H1 (cell line): ENCODE results near the gene LMAN2. TPM values are rescaled to one million over a fixed set of nuclear protein-coding genes. Genes with fewer than 3 reads are reported as not detected.

Experiments used
- CTCF ChIA-PET: fragments of 300-600 bp; sonication (Branson Sonifier 250); formaldehyde crosslinking; loops from one replicate; lab custom pipeline; 2021; ENCODE audit not compliant: partially characterized antibody; lab: Charles Lee
- POLR2A ChIA-PET: fragments of 300-600 bp; sonication (Branson Sonifier 250); formaldehyde crosslinking; loops from one replicate; lab custom pipeline; 2021; ENCODE audit warnings: inconsistent platforms; ENCODE audit not compliant: partially characterized antibody; lab: Charles Lee
- DNase-seq, 2 experiments: peaks; one replicate each; pipeline versions ENCODE4 v3.0.0 to v3.0.0-alpha.2; 2010 to 2022; ENCODE audit warnings: low spot score in 2 of 2, low read depth in 1 of 2, mixed read lengths in 1 of 2
- FAIRE-seq: peaks from 2 replicates; lab custom pipeline; 2011; peaks lifted over from hg19 to GRCh38; lab: Jason Lieb, UNC
- H2AFZ ChIP-seq: 2 replicates; pipeline ENCODE4 v1.8.1; 2012; ENCODE audit warnings: low read length, inconsistent platforms
- H2AK5ac ChIP-seq: 2 replicates; pipeline ENCODE4 v1.6.1; 2013; ENCODE audit warnings: low read depth, low read length
- H2BK120ac ChIP-seq: replicated peaks from 2 replicates; pipeline ENCODE3; 2013; ENCODE audit warnings: low read depth, low read length, inconsistent platforms
- H2BK12ac ChIP-seq: 2 replicates; pipeline ENCODE4 v1.6.1; 2013; ENCODE audit warnings: low read depth, low read length
- H2BK15ac ChIP-seq: 2 replicates; pipeline ENCODE4 v1.6.1; 2013; ENCODE audit warnings: low read length
- H2BK20ac ChIP-seq: 2 replicates; pipeline ENCODE4 v1.6.1; 2013; ENCODE audit warnings: low read length
- H2BK5ac ChIP-seq: 2 replicates; pipeline ENCODE4 v1.6.1; 2013; ENCODE audit warnings: low read depth, low read length
- H3K14ac ChIP-seq: 2 replicates; pipeline ENCODE4 v1.6.1; 2013; ENCODE audit warnings: inconsistent platforms; ENCODE audit not compliant: insufficient read length
- H3K18ac ChIP-seq: 2 replicates; pipeline ENCODE4 v1.6.1; 2013; ENCODE audit warnings: low read length; ENCODE audit errors: extremely low read depth
- H3K23ac ChIP-seq: 2 replicates; pipeline ENCODE4 v1.6.1; 2013; ENCODE audit warnings: inconsistent platforms; ENCODE audit not compliant: insufficient read length
- H3K23me2 ChIP-seq: 2 replicates; pipeline ENCODE4 v1.6.1; 2013; ENCODE audit warnings: low read depth, low read length
- H3K27ac ChIP-seq: 2 replicates; pipeline ENCODE4 v1.6.1; 2011; ENCODE audit warnings: low read depth, low read length, inconsistent platforms
- H3K27me3 ChIP-seq, 4 experiments: replicated peaks in 1 of 4; 1 replicate in 1 of 4; 2 replicates in 3 of 4; pipeline versions ENCODE4 v1.6.1 to v1.8.1; 2011 to 2013; ENCODE audit warnings: low read length in 3 of 4, mild to moderate bottlenecking in 3 of 4, inconsistent platforms in 2 of 4, mixed read lengths in 2 of 4, moderate library complexity in 1 of 4; ENCODE audit not compliant: control insufficient read depth in 3 of 4, insufficient read depth in 3 of 4; ENCODE audit errors: extremely low read depth in 1 of 4
- H3K36me3 ChIP-seq, 4 experiments: 2 replicates each; pipeline versions ENCODE4 v1.6.1 to v1.8.1; 2011 to 2013; ENCODE audit warnings: mild to moderate bottlenecking in 4 of 4, low read length in 3 of 4, moderate library complexity in 2 of 4, control low read depth in 1 of 4, inconsistent platforms in 1 of 4; ENCODE audit not compliant: insufficient read depth in 4 of 4, control insufficient read depth in 2 of 4
- H3K4ac ChIP-seq: replicated peaks from 2 replicates; pipeline ENCODE3; 2013; ENCODE audit warnings: low read length, low read depth, mixed read lengths, inconsistent platforms; ENCODE audit not compliant: insufficient read length
- H3K4me1 ChIP-seq, 4 experiments: replicated peaks in 1 of 4; 1 replicate in 1 of 4; 2 replicates in 3 of 4; pipeline versions ENCODE4 v1.6.1 to v1.8.1; 2011 to 2013; ENCODE audit warnings: low read length in 3 of 4, inconsistent platforms in 2 of 4, mixed read lengths in 1 of 4; ENCODE audit not compliant: insufficient read depth in 4 of 4, control insufficient read depth in 3 of 4
- H3K4me2 ChIP-seq, 2 experiments: 2 replicates each; pipeline versions ENCODE4 v1.6.1 to v1.8.1; 2011 to 2013; ENCODE audit warnings: low read depth in 2 of 2, low read length in 2 of 2, control low read depth in 1 of 2, inconsistent platforms in 1 of 2, mild to moderate bottlenecking in 1 of 2; ENCODE audit not compliant: insufficient read depth in 1 of 2
- H3K4me3 ChIP-seq, 4 experiments: fragments of 200-600, 300-600 bp in 1 of 4; sonication (generic), shearing (Covaris generic), sonication (Bioruptor Twin) in 1 of 4; 2 replicates each; pipeline versions ENCODE4 v1.5.1 to v1.8.1; 2011 to 2016; ENCODE audit warnings: low read length in 4 of 4, low read depth in 3 of 4, control low read depth in 2 of 4, inconsistent platforms in 2 of 4, mild to moderate bottlenecking in 2 of 4, mixed read lengths in 1 of 4, moderate library complexity in 1 of 4; ENCODE audit not compliant: insufficient read depth in 2 of 4; ENCODE audit errors: extremely low read depth in 1 of 4
- H3K56ac ChIP-seq: replicated peaks from 2 replicates; pipeline ENCODE3; 2013; ENCODE audit warnings: low read depth, mild to moderate bottlenecking, mixed read lengths, low read length, inconsistent platforms; ENCODE audit not compliant: insufficient read length
- H3K79me1 ChIP-seq: 2 replicates; pipeline ENCODE4 v1.6.1; 2013; ENCODE audit warnings: low read depth, low read length, control low read depth
- H3K79me2 ChIP-seq, 2 experiments: 2 replicates each; pipeline versions ENCODE4 v1.6.1 to v1.8.1; 2012 to 2013; ENCODE audit warnings: low read length in 2 of 2, mild to moderate bottlenecking in 2 of 2, inconsistent platforms in 1 of 2; ENCODE audit not compliant: insufficient read depth in 2 of 2, control insufficient read depth in 1 of 2
- H3K9ac ChIP-seq, 4 experiments: replicated peaks in 1 of 4; 1 replicate in 1 of 4; 2 replicates in 3 of 4; pipeline versions ENCODE4 v1.6.1 to v1.8.1; 2011 to 2013; ENCODE audit warnings: low read depth in 3 of 4, low read length in 3 of 4, control low read depth in 2 of 4, mild to moderate bottlenecking in 2 of 4, moderate library complexity in 2 of 4, inconsistent platforms in 1 of 4; ENCODE audit errors: extremely low read depth in 1 of 4
- H3K9me3 ChIP-seq, 2 experiments: 2 replicates each; pipeline versions ENCODE4 v1.6.1 to v1.8.1; 2012 to 2013; ENCODE audit warnings: mild to moderate bottlenecking in 2 of 2, moderate library complexity in 2 of 2, control low read depth in 1 of 2, inconsistent platforms in 1 of 2, low read depth in 1 of 2, low read length in 1 of 2, mixed read lengths in 1 of 2; ENCODE audit not compliant: insufficient read depth in 2 of 2
- H4K20me1 ChIP-seq, 2 experiments: replicated peaks in 1 of 2; 2 replicates each; pipeline versions ENCODE3 to v1.8.1; 2011 to 2013; ENCODE audit warnings: inconsistent platforms in 2 of 2, low read length in 2 of 2, mild to moderate bottlenecking in 1 of 2; ENCODE audit not compliant: insufficient read depth in 2 of 2, control insufficient read depth in 1 of 2
- H4K5ac ChIP-seq: 2 replicates; pipeline ENCODE4 v1.6.1; 2013; ENCODE audit warnings: low read length, low read depth, mixed read lengths, inconsistent platforms; ENCODE audit not compliant: insufficient read length
- H4K8ac ChIP-seq: 2 replicates; pipeline ENCODE4 v1.8.0; 2013; ENCODE audit warnings: mild to moderate bottlenecking, moderate library complexity, low read length, inconsistent platforms; ENCODE audit not compliant: insufficient read depth; ENCODE audit errors: extremely low read depth
- H4K91ac ChIP-seq: replicated peaks from 2 replicates; pipeline ENCODE3; 2013; ENCODE audit warnings: low read length, mixed read lengths, inconsistent platforms; ENCODE audit not compliant: insufficient read length
- GABPA ChIP-seq: IDR thresholded peaks from 2 replicates; pipeline ENCODE4 v1.6.1; 2011; ENCODE audit warnings: mild to moderate bottlenecking, low read length, moderate library complexity, borderline replicate concordance; ENCODE audit not compliant: insufficient read depth
- KDM4A ChIP-seq: IDR thresholded peaks from one replicate; pipeline ENCODE4 v1.7.1; 2012; ENCODE audit warnings: low read depth, mild to moderate bottlenecking, moderate library complexity, low read length, inconsistent platforms; ENCODE audit not compliant: severe bottlenecking
- TEAD4 ChIP-seq: IDR thresholded peaks from 2 replicates; pipeline ENCODE4 v1.6.1; 2012; ENCODE audit warnings: low read depth, low read length, inconsistent platforms, mixed read lengths
- WGBS, 2 experiments: shearing (Covaris generic) in 1 of 2; methylation state at CpG; one replicate each; pipeline versions ENCODE4 v1.1.6 to v1.1.7; 2013 to 2015; ENCODE audit warnings: low lambda C conversion rate in 2 of 2, mixed read lengths in 2 of 2, inconsistent platforms in 1 of 2, low coverage in 1 of 2, missing lambda C conversion rate in 1 of 2; ENCODE audit not compliant: insufficient replicate concordance in 2 of 2, insufficient coverage in 1 of 2, insufficient read length in 1 of 2; ENCODE audit errors: extremely low coverage in 1 of 2, missing lambda C conversion rate in 1 of 2; 5-methylcytosine and 5-hydroxymethylcytosine counted together
- polyA plus RNA-seq, 7 experiments: library from polyadenylated mRNA; depleted of rRNA in 3 of 7; stranded (reverse) in 5 of 7; unstranded in 2 of 7; fragments of >200 nt in 5 of 7; fragments of 200-250 nt in 2 of 7; gene quantifications; 1 replicate in 5 of 7; 2 replicates in 1 of 7; 4 replicates in 1 of 7; pipeline versions ENCODE4 v1.2.1 to v1.2.3, GENCODE V29; 2011 to 2013; ENCODE audit warnings: missing spikeins in 2 of 7, mixed read lengths in 2 of 7
- total RNA-seq: library from RNA; stranded (reverse); fragmentation: NEBNext Ultra II Directional; extraction: Animal tissue kit (Norgen Biotek cat#: 25700); gene quantifications from 2 replicates; pipeline ENCODE4 v1.2.1, GENCODE V29; 2021

Gene LMAN2
- total and polyA plus RNA-seq, 2 of the 8 experiments (the other 6 are each of a cell fraction or from before 2014, with no cell fraction given), result 116 to 225 TPM

DNA sequence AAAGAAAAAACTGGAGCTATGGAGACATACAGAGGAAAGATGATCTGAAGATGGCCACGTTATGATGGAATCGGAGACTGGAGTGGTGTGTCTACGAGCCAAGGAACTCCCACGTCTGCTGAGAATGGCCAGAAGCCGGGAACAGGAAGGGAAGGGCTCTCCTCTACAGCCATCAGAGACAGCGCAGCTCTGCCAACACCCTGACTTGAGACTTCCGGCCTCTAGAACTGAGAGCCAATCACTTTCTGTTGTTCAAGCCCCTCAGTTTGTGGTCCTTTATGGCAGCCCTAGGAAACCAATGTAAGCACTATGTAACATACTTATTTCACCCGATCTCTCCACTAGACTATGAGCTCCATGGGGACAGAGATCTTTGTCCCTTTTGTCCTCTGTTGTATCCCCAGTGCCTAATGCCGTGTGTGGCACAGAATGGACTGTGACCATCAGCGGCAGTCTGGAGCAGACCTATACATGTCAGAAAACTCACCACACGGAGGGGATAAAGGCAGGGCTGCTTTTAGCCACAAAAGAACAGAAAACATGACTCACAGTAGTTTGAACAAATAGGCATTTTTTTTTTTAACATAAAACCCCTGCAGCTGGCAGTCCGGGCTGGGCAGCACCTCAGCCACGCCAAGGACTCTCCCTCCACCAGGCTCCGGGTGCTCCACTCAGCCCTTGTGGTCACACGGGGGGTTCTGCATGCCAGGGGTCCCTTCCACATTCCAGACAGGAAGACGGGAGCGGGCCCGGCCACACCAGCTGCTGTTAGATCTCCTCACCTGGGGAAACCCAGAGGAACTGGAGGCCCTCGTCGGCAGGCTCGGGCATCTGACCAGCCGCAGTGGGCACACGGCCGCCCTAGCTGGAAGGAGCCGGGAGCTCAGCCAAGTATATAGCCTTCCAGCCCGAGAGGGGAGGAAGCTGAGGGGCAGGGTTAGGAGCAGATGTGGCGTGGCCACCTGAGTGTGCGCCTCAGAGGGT is 23.6 kb downstream of the LMAN2 start:
- DNase-seq, result no peak
- peak overlapping the region; percentile 29; the same call in 1 of the 2 replicates for H2BK15ac ChIP-seq
- no peaks in the 10 kb centered on the region for H3K79me1 ChIP-seq
- no peak overlapping the region for H3K4ac ChIP-seq
- peaks cover 0 to 2% of the 10 kb centered on the region in 2 experiments for H4K20me1 ChIP-seq
- peaks cover 0 to 9% (median 4%) of the 10 kb centered on the region in 4 experiments; a peak in 5 of 8 replicates for H3K36me3 ChIP-seq
- H3K27ac ChIP-seq, result no peak overlapping the region
- no peak overlapping the region for H3K4me2 ChIP-seq
- peak overlapping the region; percentile 27; the same call in 1 of the 2 replicates for H2BK5ac ChIP-seq
- H3K23me2 ChIP-seq, result no peaks in the 10 kb centered on the region
- H2BK120ac ChIP-seq, result no peak overlapping the region
- no peak overlapping the region; the same call in 1 of the 2 replicates for H3K18ac ChIP-seq
- 90% methylated on average over 28 of the region's 28 CpGs; no CpG with 5 or more reads in 1 of the 2 experiments for WGBS, 2 experiments
- TF ChIP-seq GABPA, result no peak
- TF ChIP-seq KDM4A, result no peak
- TF ChIP-seq TEAD4, result 0 out of 2 replicates have a peak, but pooled peaks have one; percentile 21
- H3K27me3 ChIP-seq, result no peaks in the 10 kb centered on the region
- no peaks in the 10 kb centered on the region for H3K9me3 ChIP-seq
- no peak overlapping the region for H2BK20ac ChIP-seq
- H3K9ac ChIP-seq, result no peak overlapping the region
- no peak overlapping the region for H2AFZ ChIP-seq
- FAIRE-seq, result no peak
- H3K79me2 ChIP-seq, result no peaks in the 10 kb centered on the region
- H2BK12ac ChIP-seq, result peak overlapping the region; percentile 27; the same call in 1 of the 2 replicates
- no peak overlapping the region for H3K14ac ChIP-seq
- no peak overlapping the region for H3K4me3 ChIP-seq
- H3K4me1 ChIP-seq, result peaks cover 0 to 7% (median 2%) of the 10 kb centered on the region in 4 experiments; a peak in 5 of 7 replicates
- H2AK5ac ChIP-seq, result no peak overlapping the region; the same call in none of the 2 replicates
- H4K5ac ChIP-seq, result no peak overlapping the region
- H4K91ac ChIP-seq, result peak overlapping the region; percentile 7
- ChIA-PET POLR2A (interaction anchor here (0.8 to 2.0 kb wide), 7 partner anchors 8 to 145 kb away, joined by 3 to 7 read pairs (median 4); partner anchors contain the start of gene LMAN2), CTCF (interaction anchor here (0.7 to 2.5 kb wide), 11 partner anchors 9 to 194 kb away, joined by 3 to 18 read pairs (median 4); partner anchors contain the start of gene LMAN2)
- no peak overlapping the region for H3K56ac ChIP-seq
- H4K8ac ChIP-seq, result no peak overlapping the region; the same call in 1 of the 2 replicates
- no peak overlapping the region for H3K23ac ChIP-seq
